Measurements from ENCODE around the gene KIAA1755. TPM values are rescaled to one million over a fixed set of nuclear protein-coding genes. Genes with fewer than 3 reads are reported as not detected.

Gene KIAA1755
- total RNA-seq, 1 experiment from 2014 or later: 0.17 TPM

- H3K4me3 Mint-ChIP-seq: no peak overlapping the region
- no peaks in the 10 kb centered on the region for H3K27me3 ChIP-seq (ENCODE audit: insufficient read depth, low read length)
- H2AK5ac ChIP-seq (ENCODE audit: insufficient read length, low read length): no peak overlapping the region
- no peak overlapping the region for H3K56ac ChIP-seq (ENCODE audit: insufficient read length, low read depth, low read length)
- no peak overlapping the region for H2AFZ ChIP-seq (ENCODE audit: low read length)
- no peak overlapping the region for H3K4ac ChIP-seq (ENCODE audit: low read depth, low read length)
- no peaks in the 10 kb centered on the region for H3K79me2 ChIP-seq (ENCODE audit: insufficient read depth, low read length)
- no peak for TF ChIP-seq CTCF (conservative IDR thresholded peaks at IDR 0.05)
- H2BK5ac ChIP-seq (ENCODE audit: insufficient read length, low read length): no peak overlapping the region
- H3K9me3 ChIP-seq (ENCODE audit: control insufficient read depth, low read depth, low read length): no peaks in the 10 kb centered on the region
- H3K18ac ChIP-seq (ENCODE audit: insufficient read length, low read depth, low read length): no peak overlapping the region
- H2BK20ac ChIP-seq (ENCODE audit: low read depth, low read length, poor library complexity, severe bottlenecking): no peak overlapping the region
- no peak overlapping the region for H3K27ac ChIP-seq (ENCODE audit: insufficient read length, low read depth, low read length)
- no peak overlapping the region for H3K4me2 ChIP-seq (ENCODE audit: insufficient read depth, insufficient read length, low read length)
- H3K79me1 ChIP-seq (ENCODE audit: insufficient read depth, low read depth, low read length, poor library complexity, severe bottlenecking): no peaks in the 10 kb centered on the region
- H3K9ac ChIP-seq (ENCODE audit: extremely low read depth, insufficient read length, low read length): no peak overlapping the region
- no peaks in the 10 kb centered on the region for H3K23me2 ChIP-seq (ENCODE audit: insufficient read length, low read depth, low read length, poor library complexity, severe bottlenecking)
- no peak overlapping the region; a peak in 1 of 7 replicates for H3K27ac Mint-ChIP-seq
- no peaks in the 10 kb centered on the region for H4K20me1 ChIP-seq (ENCODE audit: control insufficient read depth, insufficient read depth, insufficient read length)
- no peak overlapping the region for H4K5ac ChIP-seq (ENCODE audit: insufficient read length, low read depth, low read length)
- no peak overlapping the region for H3K14ac ChIP-seq (ENCODE audit: insufficient read depth, low read length)
- WGBS (ENCODE audit: extremely low coverage, insufficient read length, low lambda C conversion rate): no CpG with 5 or more reads among the region's 6 CpGs
- H4K91ac ChIP-seq (ENCODE audit: insufficient read length, low read depth, low read length): no peak overlapping the region
- peaks cover 3% of the 10 kb centered on the region for H3K27me3 Mint-ChIP-seq (ENCODE audit: low read depth)
- H2BK15ac ChIP-seq (ENCODE audit: low read depth, low read length): no peak overlapping the region
- no peak overlapping the region for H3T11ph ChIP-seq (ENCODE audit: low read length)
- no peak overlapping the region for H3K23ac ChIP-seq (ENCODE audit: insufficient read length, low read depth, low read length)
- H2BK12ac ChIP-seq (ENCODE audit: insufficient read length, low read depth, low read length): no peak overlapping the region
- H3K4me1 ChIP-seq (ENCODE audit: insufficient read depth, low read length): peaks cover 7% of the 10 kb centered on the region
- peaks cover 14 to 39% of the 10 kb centered on the region in 2 experiments for H3K4me1 Mint-ChIP-seq
- peaks cover 0 to 3% (median 0%) of the 10 kb centered on the region in 3 experiments; a peak in 1 of 7 replicates for H3K36me3 Mint-ChIP-seq (ENCODE audit: insufficient read depth in 1 of 3, low read depth in 3 of 3)
- H3K9me3 Mint-ChIP-seq: peaks cover 0 to 2% of the 10 kb centered on the region in 2 experiments; a peak in 3 of 5 replicates
- no peak overlapping the region for H2BK120ac ChIP-seq (ENCODE audit: low read depth, low read length, poor library complexity, severe bottlenecking)
- DNase-seq: peak; percentile 40
- H4K8ac ChIP-seq (replicated peaks; ENCODE audit: insufficient read length, low read depth, low read length): no peak overlapping the region
Measured at GRCh38 chr20:38250609-38251008, 9.9 kb downstream of the KIAA1755 start.

Data from H9 (cell line).